H1 (cell line): ENCODE results near the gene COL6A6. TPM values are rescaled to one million over a fixed set of nuclear protein-coding genes. Genes with fewer than 3 reads are reported as not detected.
"Not testable (repeated sequence)": the region's sequence is repeated elsewhere in the genome, so short reads cannot be mapped to it uniquely, and the experiment has no call there.

ENCODE experiments used
- CTCF ChIA-PET: fragments of 300-600 bp; sonication (Branson Sonifier 250); formaldehyde crosslinking; loops from one replicate; lab custom pipeline; 2021; ENCODE audit not compliant: partially characterized antibody; lab: Charles Lee
- POLR2A ChIA-PET: fragments of 300-600 bp; sonication (Branson Sonifier 250); formaldehyde crosslinking; loops from one replicate; lab custom pipeline; 2021; ENCODE audit warnings: inconsistent platforms; ENCODE audit not compliant: partially characterized antibody; lab: Charles Lee
- DNase-seq, 2 experiments: peaks; one replicate each; pipeline versions ENCODE4 v3.0.0 to v3.0.0-alpha.2; 2010 to 2022; ENCODE audit warnings: low spot score in 2 of 2, low read depth in 1 of 2, mixed read lengths in 1 of 2
- FAIRE-seq: peaks from 2 replicates; lab custom pipeline; 2011; peaks lifted over from hg19 to GRCh38; lab: Jason Lieb, UNC
- H2AFZ ChIP-seq: 2 replicates; pipeline ENCODE4 v1.8.1; 2012; ENCODE audit warnings: low read length, inconsistent platforms
- H2AK5ac ChIP-seq: 2 replicates; pipeline ENCODE4 v1.6.1; 2013; ENCODE audit warnings: low read depth, low read length
- H2BK120ac ChIP-seq: replicated peaks from 2 replicates; pipeline ENCODE3; 2013; ENCODE audit warnings: low read depth, low read length, inconsistent platforms
- H2BK12ac ChIP-seq: 2 replicates; pipeline ENCODE4 v1.6.1; 2013; ENCODE audit warnings: low read depth, low read length
- H2BK15ac ChIP-seq: 2 replicates; pipeline ENCODE4 v1.6.1; 2013; ENCODE audit warnings: low read length
- H2BK20ac ChIP-seq: 2 replicates; pipeline ENCODE4 v1.6.1; 2013; ENCODE audit warnings: low read length
- H2BK5ac ChIP-seq: 2 replicates; pipeline ENCODE4 v1.6.1; 2013; ENCODE audit warnings: low read depth, low read length
- H3K14ac ChIP-seq: 2 replicates; pipeline ENCODE4 v1.6.1; 2013; ENCODE audit warnings: inconsistent platforms; ENCODE audit not compliant: insufficient read length
- H3K18ac ChIP-seq: 2 replicates; pipeline ENCODE4 v1.6.1; 2013; ENCODE audit warnings: low read length; ENCODE audit errors: extremely low read depth
- H3K23ac ChIP-seq: 2 replicates; pipeline ENCODE4 v1.6.1; 2013; ENCODE audit warnings: inconsistent platforms; ENCODE audit not compliant: insufficient read length
- H3K23me2 ChIP-seq: 2 replicates; pipeline ENCODE4 v1.6.1; 2013; ENCODE audit warnings: low read depth, low read length
- H3K27ac ChIP-seq: 2 replicates; pipeline ENCODE4 v1.6.1; 2011; ENCODE audit warnings: low read depth, low read length, inconsistent platforms
- H3K27me3 ChIP-seq, 4 experiments: replicated peaks in 1 of 4; 1 replicate in 1 of 4; 2 replicates in 3 of 4; pipeline versions ENCODE4 v1.6.1 to v1.8.1; 2011 to 2013; ENCODE audit warnings: low read length in 3 of 4, mild to moderate bottlenecking in 3 of 4, inconsistent platforms in 2 of 4, mixed read lengths in 2 of 4, moderate library complexity in 1 of 4; ENCODE audit not compliant: control insufficient read depth in 3 of 4, insufficient read depth in 3 of 4; ENCODE audit errors: extremely low read depth in 1 of 4
- H3K36me3 ChIP-seq, 4 experiments: 2 replicates each; pipeline versions ENCODE4 v1.6.1 to v1.8.1; 2011 to 2013; ENCODE audit warnings: mild to moderate bottlenecking in 4 of 4, low read length in 3 of 4, moderate library complexity in 2 of 4, control low read depth in 1 of 4, inconsistent platforms in 1 of 4; ENCODE audit not compliant: insufficient read depth in 4 of 4, control insufficient read depth in 2 of 4
- H3K4ac ChIP-seq: replicated peaks from 2 replicates; pipeline ENCODE3; 2013; ENCODE audit warnings: low read length, low read depth, mixed read lengths, inconsistent platforms; ENCODE audit not compliant: insufficient read length
- H3K4me1 ChIP-seq, 4 experiments: replicated peaks in 1 of 4; 1 replicate in 1 of 4; 2 replicates in 3 of 4; pipeline versions ENCODE4 v1.6.1 to v1.8.1; 2011 to 2013; ENCODE audit warnings: low read length in 3 of 4, inconsistent platforms in 2 of 4, mixed read lengths in 1 of 4; ENCODE audit not compliant: insufficient read depth in 4 of 4, control insufficient read depth in 3 of 4
- H3K4me2 ChIP-seq, 2 experiments: 2 replicates each; pipeline versions ENCODE4 v1.6.1 to v1.8.1; 2011 to 2013; ENCODE audit warnings: low read depth in 2 of 2, low read length in 2 of 2, control low read depth in 1 of 2, inconsistent platforms in 1 of 2, mild to moderate bottlenecking in 1 of 2; ENCODE audit not compliant: insufficient read depth in 1 of 2
- H3K4me3 ChIP-seq, 4 experiments: fragments of 200-600, 300-600 bp in 1 of 4; sonication (generic), shearing (Covaris generic), sonication (Bioruptor Twin) in 1 of 4; 2 replicates each; pipeline versions ENCODE4 v1.5.1 to v1.8.1; 2011 to 2016; ENCODE audit warnings: low read length in 4 of 4, low read depth in 3 of 4, control low read depth in 2 of 4, inconsistent platforms in 2 of 4, mild to moderate bottlenecking in 2 of 4, mixed read lengths in 1 of 4, moderate library complexity in 1 of 4; ENCODE audit not compliant: insufficient read depth in 2 of 4; ENCODE audit errors: extremely low read depth in 1 of 4
- H3K56ac ChIP-seq: replicated peaks from 2 replicates; pipeline ENCODE3; 2013; ENCODE audit warnings: low read depth, mild to moderate bottlenecking, mixed read lengths, low read length, inconsistent platforms; ENCODE audit not compliant: insufficient read length
- H3K79me1 ChIP-seq: 2 replicates; pipeline ENCODE4 v1.6.1; 2013; ENCODE audit warnings: low read depth, low read length, control low read depth
- H3K79me2 ChIP-seq, 2 experiments: 2 replicates each; pipeline versions ENCODE4 v1.6.1 to v1.8.1; 2012 to 2013; ENCODE audit warnings: low read length in 2 of 2, mild to moderate bottlenecking in 2 of 2, inconsistent platforms in 1 of 2; ENCODE audit not compliant: insufficient read depth in 2 of 2, control insufficient read depth in 1 of 2
- H3K9ac ChIP-seq, 4 experiments: replicated peaks in 1 of 4; 1 replicate in 1 of 4; 2 replicates in 3 of 4; pipeline versions ENCODE4 v1.6.1 to v1.8.1; 2011 to 2013; ENCODE audit warnings: low read depth in 3 of 4, low read length in 3 of 4, control low read depth in 2 of 4, mild to moderate bottlenecking in 2 of 4, moderate library complexity in 2 of 4, inconsistent platforms in 1 of 4; ENCODE audit errors: extremely low read depth in 1 of 4
- H3K9me3 ChIP-seq, 2 experiments: 2 replicates each; pipeline versions ENCODE4 v1.6.1 to v1.8.1; 2012 to 2013; ENCODE audit warnings: mild to moderate bottlenecking in 2 of 2, moderate library complexity in 2 of 2, control low read depth in 1 of 2, inconsistent platforms in 1 of 2, low read depth in 1 of 2, low read length in 1 of 2, mixed read lengths in 1 of 2; ENCODE audit not compliant: insufficient read depth in 2 of 2
- H4K20me1 ChIP-seq, 2 experiments: replicated peaks in 1 of 2; 2 replicates each; pipeline versions ENCODE3 to v1.8.1; 2011 to 2013; ENCODE audit warnings: inconsistent platforms in 2 of 2, low read length in 2 of 2, mild to moderate bottlenecking in 1 of 2; ENCODE audit not compliant: insufficient read depth in 2 of 2, control insufficient read depth in 1 of 2
- H4K5ac ChIP-seq: 2 replicates; pipeline ENCODE4 v1.6.1; 2013; ENCODE audit warnings: low read length, low read depth, mixed read lengths, inconsistent platforms; ENCODE audit not compliant: insufficient read length
- H4K8ac ChIP-seq: 2 replicates; pipeline ENCODE4 v1.8.0; 2013; ENCODE audit warnings: mild to moderate bottlenecking, moderate library complexity, low read length, inconsistent platforms; ENCODE audit not compliant: insufficient read depth; ENCODE audit errors: extremely low read depth
- H4K91ac ChIP-seq: replicated peaks from 2 replicates; pipeline ENCODE3; 2013; ENCODE audit warnings: low read length, mixed read lengths, inconsistent platforms; ENCODE audit not compliant: insufficient read length
- NRF1 ChIP-seq: IDR thresholded peaks from 2 replicates; pipeline ENCODE4 v1.6.1; 2011; ENCODE audit warnings: mild to moderate bottlenecking, low read depth, low read length, improper control_type of control experiment
- WGBS, 2 experiments: shearing (Covaris generic) in 1 of 2; methylation state at CpG; one replicate each; pipeline versions ENCODE4 v1.1.6 to v1.1.7; 2013 to 2015; ENCODE audit warnings: low lambda C conversion rate in 2 of 2, mixed read lengths in 2 of 2, inconsistent platforms in 1 of 2, low coverage in 1 of 2, missing lambda C conversion rate in 1 of 2; ENCODE audit not compliant: insufficient replicate concordance in 2 of 2, insufficient coverage in 1 of 2, insufficient read length in 1 of 2; ENCODE audit errors: extremely low coverage in 1 of 2, missing lambda C conversion rate in 1 of 2; 5-methylcytosine and 5-hydroxymethylcytosine counted together
- polyA plus RNA-seq, 7 experiments: library from polyadenylated mRNA; depleted of rRNA in 3 of 7; stranded (reverse) in 5 of 7; unstranded in 2 of 7; fragments of >200 nt in 5 of 7; fragments of 200-250 nt in 2 of 7; gene quantifications; 1 replicate in 5 of 7; 2 replicates in 1 of 7; 4 replicates in 1 of 7; pipeline versions ENCODE4 v1.2.1 to v1.2.3, GENCODE V29; 2011 to 2013; ENCODE audit warnings: missing spikeins in 2 of 7, mixed read lengths in 2 of 7
- total RNA-seq: library from RNA; stranded (reverse); fragmentation: NEBNext Ultra II Directional; extraction: Animal tissue kit (Norgen Biotek cat#: 25700); gene quantifications from 2 replicates; pipeline ENCODE4 v1.2.1, GENCODE V29; 2021

The COL6A6 gene
- total and polyA plus RNA-seq, 2 of the 8 experiments (the other 6 are each of a cell fraction or from before 2014, with no cell fraction given), result 0.02 to 0.09 TPM

DNA sequence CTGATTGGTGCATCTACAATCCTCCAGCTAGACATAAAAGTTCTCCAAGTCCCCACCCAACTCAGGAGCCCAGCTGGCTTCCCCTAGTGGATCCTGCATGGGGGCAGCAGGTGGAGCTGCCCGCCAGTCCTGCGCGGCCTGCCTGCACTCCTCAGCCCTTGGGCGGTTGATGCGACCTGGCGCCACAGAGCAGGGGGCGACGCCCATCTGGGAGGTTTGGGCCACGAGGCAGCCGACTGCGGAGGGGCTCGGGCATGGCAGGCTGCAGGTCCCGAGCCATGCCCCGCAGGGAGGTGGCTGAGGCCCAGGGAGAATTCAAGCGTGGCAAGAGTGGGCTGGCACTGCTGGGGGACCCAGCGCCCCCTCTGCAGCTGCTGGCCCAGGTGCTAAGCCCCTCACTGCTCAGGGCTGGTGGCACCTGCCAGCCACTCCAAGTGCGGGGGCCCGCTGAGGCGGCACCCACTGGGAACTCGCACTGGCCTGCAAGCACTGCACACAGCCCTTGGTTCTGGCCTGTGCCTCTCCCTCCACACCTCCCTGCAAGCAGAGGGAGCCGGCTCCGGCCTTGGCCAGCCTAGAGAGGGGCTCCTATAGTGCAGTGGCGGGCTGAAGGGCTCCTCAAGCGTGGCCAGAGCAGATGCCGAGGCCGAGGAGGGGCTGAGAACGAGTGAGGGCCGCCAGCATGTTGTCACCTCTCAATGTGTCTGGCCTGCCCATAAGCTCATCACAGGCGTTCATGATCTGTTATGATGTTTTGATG, 30.1 kb downstream of the COL6A6 start (continued):
- TF ChIP-seq NRF1, result no peak

- H2AFZ ChIP-seq, H2BK15ac ChIP-seq, H3K23ac ChIP-seq, POLR2A ChIA-PET, H3K79me1 ChIP-seq, FAIRE-seq, H3K4me2 ChIP-seq, H4K8ac ChIP-seq, H3K56ac ChIP-seq, H4K91ac ChIP-seq, H3K18ac ChIP-seq, H2BK5ac ChIP-seq, H3K27ac ChIP-seq, H3K79me2 ChIP-seq, H3K4me3 ChIP-seq, H2BK12ac ChIP-seq, H3K4ac ChIP-seq, H4K5ac ChIP-seq, DNase-seq, H3K36me3 ChIP-seq, H3K9ac ChIP-seq, H2BK20ac ChIP-seq, H2AK5ac ChIP-seq, H3K27me3 ChIP-seq, H3K9me3 ChIP-seq, H3K4me1 ChIP-seq, H4K20me1 ChIP-seq, CTCF ChIA-PET, H3K14ac ChIP-seq, H2BK120ac ChIP-seq, H3K23me2 ChIP-seq: not testable (repeated sequence)
- 76% methylated on average over 8 of the region's 9 CpGs; no CpG with 5 or more reads in 1 of the 2 experiments for WGBS, 2 experiments
Measured at GRCh38 chr3:130547680-130548065, 30.7 kb downstream of the COL6A6 start.
